CD4-positive, alpha-beta T cell (primary cell): Measurements from ENCODE around the gene UGT1A1. TPM values are rescaled to one million over a fixed set of nuclear protein-coding genes. Genes with fewer than 3 reads are reported as not detected.

Source experiments
- ATAC-seq: fragments of 200-7000 bp; cut with Tn5 transposase; one replicate; pipeline ENCODE4 v1.10.0; 2022; ENCODE audit warnings: mild to moderate bottlenecking; ENCODE audit not compliant: poor library complexity
- CTCF ChIA-PET: fragments of 350-600 bp; sonication (Branson Sonifier 250); formaldehyde crosslinking; loops from one replicate; lab custom pipeline; 2021; ENCODE audit warnings: antibody characterized with exemption, inconsistent platforms; lab: Charles Lee
- POLR2A ChIA-PET: fragments of 350-600 bp; sonication (Branson Sonifier 250); formaldehyde crosslinking; loops from one replicate; lab custom pipeline; 2021; ENCODE audit warnings: antibody characterized with exemption, inconsistent platforms; lab: Charles Lee
- DNase-seq, 14 experiments: peaks; one replicate each; pipeline ENCODE4 v3.0.0-alpha.2; 2013 to 2020; ENCODE audit warnings: mixed read lengths in 2 of 14
- H3K27ac ChIP-seq, 2 donors: one replicate each; pipeline versions ENCODE4 v1.5.1 to v1.7.0; 2013; ENCODE audit warnings: low read length in 2 of 2, low read depth in 1 of 2, mild to moderate bottlenecking in 1 of 2
- H3K27me3 ChIP-seq, 2 experiments: 1 replicate in 1 of 2; 2 replicates in 1 of 2; pipeline versions ENCODE4 v1.6.1 to v1.7.0; 2013; ENCODE audit warnings: low read length in 2 of 2, control low read depth in 1 of 2, mild to moderate bottlenecking in 1 of 2, moderate library complexity in 1 of 2; ENCODE audit not compliant: insufficient read depth in 2 of 2, control insufficient read depth in 1 of 2
- H3K36me3 ChIP-seq: one replicate; pipeline ENCODE4 v1.6.1; 2013; ENCODE audit warnings: low read length, control low read depth; ENCODE audit not compliant: insufficient read depth
- H3K4me1 ChIP-seq: one replicate; pipeline ENCODE4 v1.6.1; 2013; ENCODE audit warnings: low read length, control low read depth; ENCODE audit not compliant: insufficient read depth
- H3K4me3 ChIP-seq: one replicate; pipeline ENCODE4 v1.5.1; 2013; ENCODE audit warnings: mild to moderate bottlenecking, low read length, moderate library complexity
- H3K9me3 ChIP-seq, 2 experiments: 1 replicate in 1 of 2; 2 replicates in 1 of 2; pipeline versions ENCODE4 v1.6.1 to v1.7.0; 2013; ENCODE audit warnings: low read length in 2 of 2, mild to moderate bottlenecking in 2 of 2, control low read depth in 1 of 2, moderate library complexity in 1 of 2; ENCODE audit not compliant: control insufficient read depth in 1 of 2, insufficient read depth in 1 of 2
- H3K27ac Mint-ChIP-seq: one replicate; pipeline ENCODE4 v1.8.0; 2020; ENCODE audit warnings: mixed read lengths
- H3K27me3 Mint-ChIP-seq: one replicate; pipeline ENCODE4 v1.8.0; 2021; ENCODE audit warnings: mixed read lengths
- H3K36me3 Mint-ChIP-seq: one replicate; pipeline ENCODE4 v1.8.0; 2021; ENCODE audit warnings: low read depth, mixed read lengths
- H3K4me1 Mint-ChIP-seq: one replicate; pipeline ENCODE4 v1.8.0; 2021; ENCODE audit warnings: low read depth, mixed read lengths
- H3K4me3 Mint-ChIP-seq: one replicate; pipeline ENCODE4 v1.8.0; 2020; ENCODE audit warnings: mild to moderate bottlenecking, mixed read lengths
- H3K9me3 Mint-ChIP-seq: one replicate; pipeline ENCODE4 v1.8.0; 2020; ENCODE audit warnings: mixed read lengths
- CTCF ChIP-seq: fragments of 200-600 bp; IDR thresholded peaks from one replicate; pipeline ENCODE4 v1.8.0; 2022; ENCODE audit warnings: antibody characterized with exemption, mild to moderate bottlenecking
- intact Hi-C, 2 experiments: fragments of 100-400 bp; cut with DNase I in 1 of 2; cut with micrococcal nuclease in 1 of 2; formaldehyde crosslinking; loops; one replicate each; pipeline versions ENCODE4 v1.15.1 to v1.9.0; 2023 to 2025; cut with DNase I, micrococcal nuclease
- total RNA-seq, 174 experiments: library from RNA in 2 of 174; stranded (reverse) in 2 of 174; gene quantifications; one replicate each; pipeline ENCODE4 v1.2.3 and lab custom pipeline; 2021 to 2026

The UGT1A1 gene
- total RNA-seq, 2 experiments from 2014 or later, result not detected

DNA sequence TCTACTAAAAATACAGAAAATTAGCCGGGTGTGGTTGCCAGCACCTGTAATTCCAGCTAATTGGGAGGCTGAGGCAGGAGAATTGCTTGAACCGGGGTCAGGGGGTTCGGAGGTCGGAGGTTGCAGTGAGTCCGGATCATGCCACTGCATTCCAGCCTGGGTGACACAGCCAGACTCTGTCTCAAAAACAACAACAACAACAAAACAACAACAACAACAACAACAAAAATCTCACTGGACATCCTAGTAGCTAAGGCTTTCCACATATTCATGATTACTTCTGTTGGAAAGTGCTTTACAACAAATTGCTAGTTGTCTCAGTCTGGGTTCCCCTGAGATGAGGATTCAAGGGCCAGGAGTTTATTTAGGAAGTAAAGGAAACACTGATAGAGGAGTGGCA, 13.8 kb downstream of the UGT1A1 start:
- peaks cover 0 to 15% of the 10 kb centered on the region in 2 experiments for H3K9me3 ChIP-seq
- H3K4me3 Mint-ChIP-seq, result no peak overlapping the region
- no peaks in the 10 kb centered on the region for H3K36me3 ChIP-seq
- H3K27ac ChIP-seq, result no peak overlapping the region
- ChIA-PET POLR2A (no interaction called here), CTCF (no interaction called here)
- TF ChIP-seq CTCF, result no peak
- H3K27me3 Mint-ChIP-seq, result peaks cover 40% of the 10 kb centered on the region
- H3K27ac Mint-ChIP-seq, result no peak overlapping the region
- H3K4me1 Mint-ChIP-seq, result no peaks in the 10 kb centered on the region
- no peak overlapping the region for H3K4me3 ChIP-seq
- no peaks in the 10 kb centered on the region for H3K27me3 ChIP-seq
- H3K36me3 Mint-ChIP-seq, result no peaks in the 10 kb centered on the region
- intact Hi-C loops, result no loop called here
- DNase-seq (no peak), ATAC-seq (no peak)
- H3K9me3 Mint-ChIP-seq, result peaks cover 7% of the 10 kb centered on the region
- no peaks in the 10 kb centered on the region for H3K4me1 ChIP-seq

DNA sequence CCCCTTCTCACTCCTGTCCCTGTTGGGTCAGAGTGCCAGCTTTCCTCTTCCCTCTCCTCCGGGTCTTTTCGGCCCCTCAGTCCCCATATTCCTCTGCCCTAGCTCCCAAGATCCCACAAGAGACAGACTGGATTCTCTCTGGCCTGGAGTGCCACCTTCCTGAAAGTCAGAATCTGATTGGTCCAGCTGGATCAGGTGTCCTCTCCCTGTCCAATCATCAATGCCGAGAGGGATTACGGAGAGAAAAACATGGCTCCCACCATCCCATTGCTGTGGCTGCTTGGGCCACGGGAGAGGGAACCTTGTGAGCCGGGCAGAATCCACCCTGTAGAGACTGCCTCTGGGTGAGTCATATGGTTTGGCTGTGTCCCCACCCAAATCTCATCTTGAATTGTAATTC, 15.3 kb downstream of the UGT1A1 start:
- H3K9me3 ChIP-seq, result peaks cover 0 to 15% of the 10 kb centered on the region in 2 experiments
- POLR2A ChIA-PET, result no interaction called here
- TF ChIP-seq CTCF, result no peak
- H3K4me1 ChIP-seq, result no peaks in the 10 kb centered on the region
- no peak overlapping the region for H3K4me3 Mint-ChIP-seq
- H3K4me3 ChIP-seq, result no peak overlapping the region
- H3K27ac Mint-ChIP-seq, result no peak overlapping the region
- no peak overlapping the region for H3K27ac ChIP-seq
- H3K36me3 Mint-ChIP-seq, result no peaks in the 10 kb centered on the region
- CTCF ChIA-PET, result no interaction called here
- H3K4me1 Mint-ChIP-seq, result no peaks in the 10 kb centered on the region
- H3K36me3 ChIP-seq, result no peaks in the 10 kb centered on the region
- intact Hi-C loops, result no loop called here
- H3K9me3 Mint-ChIP-seq, result peaks cover 10% of the 10 kb centered on the region
- H3K27me3 Mint-ChIP-seq, result peaks cover 41% of the 10 kb centered on the region
- peaks cover 0 to 3% of the 10 kb centered on the region in 2 experiments for H3K27me3 ChIP-seq
- DNase-seq, result no peak
- ATAC-seq, result no peak

DNA sequence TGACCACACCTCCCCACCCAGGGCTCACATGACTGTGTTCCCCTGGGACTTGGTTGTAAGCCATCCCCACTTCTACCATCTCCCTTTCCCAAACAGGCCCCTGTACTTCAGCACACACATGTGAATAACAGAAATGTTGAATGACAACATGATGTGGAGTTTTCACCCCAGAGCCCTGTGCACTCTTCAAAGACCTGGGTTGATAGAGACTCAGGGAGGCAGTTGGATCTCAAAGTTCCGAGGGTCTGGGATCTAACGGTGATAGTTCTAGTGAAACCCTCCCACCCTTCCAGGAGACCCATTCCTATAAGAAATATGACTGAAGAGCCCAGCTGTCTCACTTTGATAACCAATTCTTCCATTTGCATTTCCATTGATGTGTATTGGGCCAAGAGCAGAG, 18.0 kb downstream of the UGT1A1 start, which contains the start of gene MROH2A:
Gene MROH2A (plus strand): TSS at position 301 of the 400 bp plus-strand sequence. CDS start 1,029 bp downstream, outside the sequence.
- no peaks in the 10 kb centered on the region for H3K36me3 Mint-ChIP-seq
- no peak within 1 kb of the TSS for H3K27ac ChIP-seq
- ATAC-seq (no peak), DNase-seq (no peak)
- no peaks in the 10 kb centered on the region for H3K4me1 Mint-ChIP-seq
- intact Hi-C loops, result no loop called here
- no peaks in the 10 kb centered on the region for H3K36me3 ChIP-seq
- ChIA-PET CTCF (no interaction called here), POLR2A (no interaction called here)
- H3K9me3 Mint-ChIP-seq, result peaks cover 15% of the 10 kb centered on the region
- H3K4me1 ChIP-seq, result no peaks in the 10 kb centered on the region
- H3K27me3 ChIP-seq, result peaks cover 0 to 3% of the 10 kb centered on the region in 2 experiments
- H3K4me3 Mint-ChIP-seq, result no peak within 1 kb of the TSS
- no peak within 1 kb of the TSS for H3K4me3 ChIP-seq
- H3K9me3 ChIP-seq, result peaks cover 0 to 15% of the 10 kb centered on the region in 2 experiments
- H3K27ac Mint-ChIP-seq, result no peak within 1 kb of the TSS
- peaks cover 49% of the 10 kb centered on the region for H3K27me3 Mint-ChIP-seq
- no peak for TF ChIP-seq CTCF
